ENCODE results near the gene CAMK1D.

Gene CAMK1D

GRCh38 chr10:12416344-12417050 is 67.2 kb downstream of the CAMK1D start:
- H3K4me3 ChIP-seq (ENCODE audit: low read depth, low read length), result no peak overlapping the region
- DNase-seq (ENCODE audit: low read depth, low spot score), result no peak
- no peak for TF ChIP-seq CTCF (IDR thresholded peaks at IDR 0.05; ENCODE audit: insufficient read depth, low read length, missing control alignments)
- ChIA-PET CTCF (no interaction called here), POLR2A (no interaction called here)

- POLR2A ChIA-PET, result no interaction called here
- no peak for TF ChIP-seq CTCF (IDR thresholded peaks at IDR 0.05; ENCODE audit: insufficient read depth, low read length, missing control alignments)
- CTCF ChIA-PET, result no interaction called here
- no peak overlapping the region for H3K4me3 ChIP-seq (ENCODE audit: low read depth, low read length)
- DNase-seq (ENCODE audit: low read depth, low spot score), result no peak
Observed at GRCh38 chr10:12417331-12417730, 68.0 kb downstream of the CAMK1D start.

GRCh38 chr10:12418000-12418399 is 68.7 kb downstream of the CAMK1D start:
- no peak for TF ChIP-seq CTCF (IDR thresholded peaks at IDR 0.05; ENCODE audit: insufficient read depth, low read length, missing control alignments)
- ChIA-PET POLR2A (no interaction called here), CTCF (no interaction called here)
- no peak overlapping the region for H3K4me3 ChIP-seq (ENCODE audit: low read depth, low read length)
- no peak for DNase-seq (ENCODE audit: low read depth, low spot score)

GRCh38 chr10:12418725-12419261 is 69.4 kb downstream of the CAMK1D start:
- DNase-seq (ENCODE audit: low read depth, low spot score), result no peak
- no peak overlapping the region for H3K4me3 ChIP-seq (ENCODE audit: low read depth, low read length)
- TF ChIP-seq CTCF (IDR thresholded peaks at IDR 0.05; ENCODE audit: insufficient read depth, low read length, missing control alignments), result no peak
- ChIA-PET POLR2A (no interaction called here), CTCF (interaction anchor here (1.4 kb wide), 1 partner anchor 238 kb away, joined by 3 read pairs; no protein-coding TSS in a partner anchor)

GRCh38 chr10:12419262-12419847 is 70.0 kb downstream of the CAMK1D start:
- peak; percentile 91 for DNase-seq (ENCODE audit: low read depth, low spot score)
- no peak overlapping the region for H3K4me3 ChIP-seq (ENCODE audit: low read depth, low read length)
- ChIA-PET CTCF (interaction anchor here (1.4 to 1.5 kb wide), 2 partner anchors 12 to 237 kb away, joined by 3 to 4 read pairs; no protein-coding TSS in a partner anchor), POLR2A (interaction anchor here (0.6 to 0.7 kb wide), 2 partner anchors 61 to 377 kb away, joined by 3 read pairs; no protein-coding TSS in a partner anchor)
- TF ChIP-seq CTCF (IDR thresholded peaks at IDR 0.05; ENCODE audit: insufficient read depth, low read length, missing control alignments), result no peak

GRCh38 chr10:12420530-12421120 is 71.3 kb downstream of the CAMK1D start:
- POLR2A ChIA-PET, result no interaction called here
- DNase-seq (ENCODE audit: low read depth, low spot score), result no peak
- H3K4me3 ChIP-seq (ENCODE audit: low read depth, low read length), result no peak overlapping the region
- no peak for TF ChIP-seq CTCF (IDR thresholded peaks at IDR 0.05; ENCODE audit: insufficient read depth, low read length, missing control alignments)
- CTCF ChIA-PET, result interaction anchor here (1.0 to 1.5 kb wide), 2 partner anchors 11 to 206 kb away, joined by 3 to 4 read pairs; no protein-coding TSS in a partner anchor
